ENCODE measurements around the gene PTBP3. TPM values are rescaled to one million over a fixed set of nuclear protein-coding genes. Genes with fewer than 3 reads are reported as not detected.

PTBP3 gene
- total RNA-seq, 1 donor from 2014 or later = 94.0 TPM

- Mint-ChIP-seq H3K4me1 (ENCODE audit: unreplicated experiment) (peaks cover 11% of the 10 kb centered on the region), H3K9me3 (ENCODE audit: unreplicated experiment) (no peaks in the 10 kb centered on the region), H3K27me3 (ENCODE audit: unreplicated experiment) (no peaks in the 10 kb centered on the region), H3K27ac (ENCODE audit: unreplicated experiment) (peak overlapping the region; percentile 58), H3K36me3 (ENCODE audit: low read depth, unreplicated experiment) (no peaks in the 10 kb centered on the region), H3K4me3 (ENCODE audit: unreplicated experiment) (no peak overlapping the region)
- no peak for DNase-seq (ENCODE audit: low spot score)
- TF ChIP-seq CTCF (IDR thresholded peaks at IDR 0.05; ENCODE audit: unreplicated experiment) = no peak
Measured at GRCh38 chr9:112349008-112349333, 15.6 kb upstream of the PTBP3 start.

GRCh38 chr9:112348257-112349007 lies 15.0 kb upstream of the PTBP3 start:
- Mint-ChIP-seq H3K36me3 (ENCODE audit: low read depth, unreplicated experiment) (no peaks in the 10 kb centered on the region), H3K4me3 (ENCODE audit: unreplicated experiment) (no peak overlapping the region)

GRCh38 chr9:112341730-112342129 lies 8.3 kb upstream of the PTBP3 start:
- no peaks in the 10 kb centered on the region for H3K36me3 Mint-ChIP-seq (ENCODE audit: low read depth, unreplicated experiment)
- no peaks in the 10 kb centered on the region for H3K4me1 Mint-ChIP-seq (ENCODE audit: unreplicated experiment)
- H3K9me3 Mint-ChIP-seq (ENCODE audit: unreplicated experiment) = no peaks in the 10 kb centered on the region
- no peak overlapping the region for H3K27ac Mint-ChIP-seq (ENCODE audit: unreplicated experiment)
- no peak overlapping the region for H3K4me3 Mint-ChIP-seq (ENCODE audit: unreplicated experiment)
- no peaks in the 10 kb centered on the region for H3K27me3 Mint-ChIP-seq (ENCODE audit: unreplicated experiment)
- no peak for DNase-seq (ENCODE audit: low spot score)
- no peak for TF ChIP-seq CTCF (IDR thresholded peaks at IDR 0.05; ENCODE audit: unreplicated experiment)

More at GRCh38 chr9:112348257-112349007, 15.0 kb upstream of the PTBP3 start:
- Mint-ChIP-seq H3K4me1 (ENCODE audit: unreplicated experiment) (peaks cover 11% of the 10 kb centered on the region), H3K27me3 (ENCODE audit: unreplicated experiment) (no peaks in the 10 kb centered on the region), H3K9me3 (ENCODE audit: unreplicated experiment) (no peaks in the 10 kb centered on the region), H3K27ac (ENCODE audit: unreplicated experiment) (peak overlapping the region; percentile 58)
- no peak for TF ChIP-seq CTCF (IDR thresholded peaks at IDR 0.05; ENCODE audit: unreplicated experiment)
- peak; percentile 27 for DNase-seq (ENCODE audit: low spot score)

- H3K27ac Mint-ChIP-seq (ENCODE audit: unreplicated experiment) = no peak overlapping the region
- H3K4me3 Mint-ChIP-seq (ENCODE audit: unreplicated experiment) = no peak overlapping the region
- no peaks in the 10 kb centered on the region for H3K9me3 Mint-ChIP-seq (ENCODE audit: unreplicated experiment)
- H3K36me3 Mint-ChIP-seq (ENCODE audit: low read depth, unreplicated experiment) = no peaks in the 10 kb centered on the region
- DNase-seq (ENCODE audit: low spot score) = no peak
- H3K27me3 Mint-ChIP-seq (ENCODE audit: unreplicated experiment) = no peaks in the 10 kb centered on the region
- TF ChIP-seq CTCF (IDR thresholded peaks at IDR 0.05; ENCODE audit: unreplicated experiment) = no peak
- H3K4me1 Mint-ChIP-seq (ENCODE audit: unreplicated experiment) = no peaks in the 10 kb centered on the region
Measured at GRCh38 chr9:112339886-112340285, 6.5 kb upstream of the PTBP3 start.

GRCh38 chr9:112338561-112338960 lies 5.1 kb upstream of the PTBP3 start:
- peaks cover 7% of the 10 kb centered on the region for H3K4me1 Mint-ChIP-seq (ENCODE audit: unreplicated experiment)
- no peak overlapping the region for H3K4me3 Mint-ChIP-seq (ENCODE audit: unreplicated experiment)
- peaks cover 8% of the 10 kb centered on the region for H3K27me3 Mint-ChIP-seq (ENCODE audit: unreplicated experiment)
- no peaks in the 10 kb centered on the region for H3K36me3 Mint-ChIP-seq (ENCODE audit: low read depth, unreplicated experiment)
- no peaks in the 10 kb centered on the region for H3K9me3 Mint-ChIP-seq (ENCODE audit: unreplicated experiment)
- TF ChIP-seq CTCF (IDR thresholded peaks at IDR 0.05; ENCODE audit: unreplicated experiment) = no peak
- no peak overlapping the region for H3K27ac Mint-ChIP-seq (ENCODE audit: unreplicated experiment)
- DNase-seq (ENCODE audit: low spot score) = no peak

Data from endothelial cell (in vitro differentiated cells).